Dedifferentiated amniotic fluid mesenchymal stem cell (primary cell): Measurements from ENCODE around the gene SOX30.

Experiments
- DNase-seq: peaks from one replicate; pipeline ENCODE4 v3.0.0-alpha.2; 2016; ENCODE audit errors: extremely low spot score

Gene SOX30

GRCh38 chr5:157607371-157608161, 44.7 kb downstream of the SOX30 start:
- no peak for DNase-seq

GRCh38 chr5:157606046-157606445, 46.2 kb downstream of the SOX30 start:
- DNase-seq, result no peak

- peak; percentile 60 for DNase-seq
Measured at GRCh38 chr5:157603333-157604190, 48.7 kb downstream of the SOX30 start.

GRCh38 chr5:157602505-157602904, 49.7 kb downstream of the SOX30 start:
- DNase-seq, result no peak

GRCh38 chr5:157600252-157600651, 52.0 kb downstream of the SOX30 start:
- DNase-seq, result no peak

- no peak for DNase-seq
Measured at GRCh38 chr5:157599565-157599964, 52.7 kb downstream of the SOX30 start.

- DNase-seq, result no peak
Measured at GRCh38 chr5:157598350-157598936, 53.8 kb downstream of the SOX30 start.

- DNase-seq, result no peak
Measured at GRCh38 chr5:157597277-157597676, 55.0 kb downstream of the SOX30 start.

GRCh38 chr5:157596487-157596886, 55.8 kb downstream of the SOX30 start:
- no peak for DNase-seq

- DNase-seq, result no peak
Measured at GRCh38 chr5:157594675-157595459, 57.4 kb downstream of the SOX30 start.

- DNase-seq, result no peak
Measured at GRCh38 chr5:157594257-157594656, 58.0 kb downstream of the SOX30 start.

GRCh38 chr5:157593052-157593757, 59.0 kb downstream of the SOX30 start:
- no peak for DNase-seq

GRCh38 chr5:157592594-157592993, 59.6 kb downstream of the SOX30 start:
- DNase-seq, result no peak

- DNase-seq, result no peak
Measured at GRCh38 chr5:157590478-157590877, 61.8 kb downstream of the SOX30 start.

- no peak for DNase-seq
Measured at GRCh38 chr5:157584628-157585027, 67.6 kb downstream of the SOX30 start.

- DNase-seq, result no peak
Measured at GRCh38 chr5:157582731-157583620, 69.3 kb downstream of the SOX30 start.

- no peak for DNase-seq
Measured at GRCh38 chr5:157581901-157582300, 70.3 kb downstream of the SOX30 start.

GRCh38 chr5:157578079-157578780, 74.0 kb downstream of the SOX30 start:
- DNase-seq, result no peak

GRCh38 chr5:157576678-157577077, 75.6 kb downstream of the SOX30 start:
- DNase-seq, result no peak
